A549 (cell line): Measurements from ENCODE around the gene CMIP.

Experiments
- CTCF ChIP-seq: fragments of >200 bp; sonication (Bioruptor Twin); formaldehyde crosslinking; IDR thresholded peaks from 3 replicates; pipeline ENCODE4 v1.5.1; 2016
- ELK1 ChIP-seq: fragments of 150-350 bp; IDR thresholded peaks from 2 replicates; pipeline ENCODE4 v1.6.1; 2014; ENCODE audit warnings: low read depth, mild to moderate bottlenecking, low read length
- EP300 ChIP-seq, 2 experiments: fragments of >200 bp; sonication (Bioruptor Twin); formaldehyde crosslinking; IDR thresholded peaks; 2 replicates in 1 of 2; 3 replicates in 1 of 2; pipeline ENCODE4 v1.6.1; 2016 to 2017
- ESRRA ChIP-seq: fragments of 150-350 bp; IDR thresholded peaks from 2 replicates; pipeline ENCODE4 v1.6.1; 2014; ENCODE audit warnings: mild to moderate bottlenecking, low read length, borderline replicate concordance
- HDAC2 ChIP-seq: fragments of 200-600 bp; sonication (generic); IDR thresholded peaks from 2 replicates; pipeline ENCODE4 v1.6.1; 2016
- HOXB13 ChIP-seq: fragments of 250-450 bp; sonication (Bioruptor Pico); IDR thresholded peaks from 2 replicates; pipeline ENCODE4 v1.5.0; 2020; ENCODE audit warnings: low read depth, mild to moderate bottlenecking, moderate library complexity
- MAFK ChIP-seq: fragments of 450-650 bp; IDR thresholded peaks from 2 replicates; pipeline ENCODE4 v1.6.1; 2014; ENCODE audit not compliant: partially characterized antibody
- MAX ChIP-seq: IDR thresholded peaks from 2 replicates; pipeline ENCODE4 v1.6.1; 2012
- MAZ ChIP-seq: fragments of 150-350 bp; IDR thresholded peaks from 2 replicates; pipeline ENCODE4 v1.6.1; 2014; ENCODE audit warnings: antibody characterized with exemption, low read depth, low read length, borderline replicate concordance
- NR3C1 ChIP-seq: fragments of >200 bp; sonication (Bioruptor Twin); formaldehyde crosslinking; IDR thresholded peaks from 3 replicates; pipeline ENCODE4 v1.6.1; 2017
- POLR2A ChIP-seq: IDR thresholded peaks from 2 replicates; pipeline ENCODE4 v1.6.1; 2012; ENCODE audit warnings: mild to moderate bottlenecking, low read length

GRCh38 chr16:81578076-81578475, 133.5 kb downstream of the CMIP start:
- no peak for TF ChIP-seq CTCF
- TF ChIP-seq MAX = no peak
- TF ChIP-seq ELK1 = no peak
- no peak for TF ChIP-seq MAZ
- TF ChIP-seq EP300 (IDR thresholded peaks at IDR 0.05) = no peak
- no peak for TF ChIP-seq POLR2A
- no peak for TF ChIP-seq NR3C1
- no peak for TF ChIP-seq ESRRA
- TF ChIP-seq HOXB13 (CRISPR knock-in tag) = no peak
- TF ChIP-seq MAFK = no peak
- no peak for TF ChIP-seq HDAC2
